GM12878 (cell line): ENCODE data around the gene LRP1B.
"Not testable (repeated sequence)": the region's sequence is repeated elsewhere in the genome, so short reads cannot be mapped to it uniquely, and the experiment has no call there.

Source experiments
- CBX5 ChIP-seq: sonication (generic); IDR thresholded peaks from 2 replicates; pipeline ENCODE4 v1.6.1; 2016; ENCODE audit warnings: low read depth, moderate library complexity, mild to moderate bottlenecking, inconsistent platforms
- CTCF ChIP-seq, 3 experiments: IDR thresholded peaks in 2 of 3; conservative IDR thresholded peaks in 1 of 3; 2 replicates each; pipeline ENCODE4 v1.5.1; 2011; ENCODE audit warnings: low read depth in 3 of 3, low read length in 3 of 3, mild to moderate bottlenecking in 3 of 3, control low read depth in 2 of 3, moderate library complexity in 2 of 3, inconsistent platforms in 1 of 3, mixed read lengths in 1 of 3; ENCODE audit not compliant: control insufficient read depth in 2 of 3, insufficient read depth in 1 of 3; ENCODE audit errors: extremely low read depth in 1 of 3

GRCh38 chr2:140427033-140427432, 1703.8 kb downstream of the LRP1B start:
- TF ChIP-seq CTCF (IDR thresholded peaks at IDR 0.05 in 2 of 3, conservative IDR thresholded peaks at IDR 0.05 in 1 of 3; ENCODE audit: control insufficient read depth in 2 of 3, extremely low read depth in 1 of 3, insufficient read depth in 1 of 3, low read depth in 3 of 3, low read length in 3 of 3); CBX5: not testable (repeated sequence)
